OCI-LY1 (cell line): ENCODE data around the gene MOSPD2.

Source experiments
- H2AFZ ChIP-seq: fragments of 200-600 bp; sonication (generic), shearing (Covaris generic); 2 replicates; pipeline ENCODE4 v1.6.0; 2014; ENCODE audit warnings: antibody characterized with exemption, mild to moderate bottlenecking, low read length
- H3F3A ChIP-seq: fragments of 200-600 bp; sonication (generic), shearing (Covaris generic); 2 replicates; pipeline ENCODE4 v1.6.0; 2014; ENCODE audit warnings: mild to moderate bottlenecking, antibody characterized with exemption, low read length, moderate library complexity; ENCODE audit not compliant: insufficient read depth
- H3K27ac ChIP-seq: fragments of 200-600 bp; sonication (generic); 2 replicates; pipeline ENCODE4 v1.5.1; 2014; ENCODE audit warnings: low read length, mixed run types, mild to moderate bottlenecking, low read depth; ENCODE audit not compliant: poor library complexity, severe bottlenecking
- H3K27me3 ChIP-seq: fragments of 200-600 bp; sonication (generic); 2 replicates; pipeline ENCODE4 v1.6.0; 2014; ENCODE audit warnings: antibody characterized with exemption, mild to moderate bottlenecking, low read length, moderate library complexity; ENCODE audit not compliant: insufficient read depth
- H3K36me3 ChIP-seq: fragments of 200-600 bp; sonication (generic); 2 replicates; pipeline ENCODE4 v1.6.1; 2014; ENCODE audit warnings: mild to moderate bottlenecking, antibody characterized with exemption, low read length, moderate library complexity, mixed read lengths; ENCODE audit not compliant: insufficient read depth
- H3K4me1 ChIP-seq: fragments of 200-600 bp; sonication (generic); 2 replicates; pipeline ENCODE4 v1.5.1; 2014; ENCODE audit warnings: mild to moderate bottlenecking, low read length, moderate library complexity; ENCODE audit not compliant: insufficient read depth, severe bottlenecking
- H3K4me2 ChIP-seq: fragments of 200-600 bp; sonication (generic), shearing (Covaris generic); 2 replicates; pipeline ENCODE4 v1.6.1; 2014; ENCODE audit warnings: low read length
- H3K4me3 ChIP-seq: fragments of 200-600 bp; sonication (generic); 2 replicates; pipeline ENCODE4 v1.5.1; 2014; ENCODE audit warnings: low read length, low read depth, mild to moderate bottlenecking, mixed read lengths; ENCODE audit not compliant: poor library complexity, severe bottlenecking
- H3K79me2 ChIP-seq: fragments of 200-600 bp; shearing (Covaris generic); 2 replicates; pipeline ENCODE4 v1.6.1; 2016; ENCODE audit warnings: mixed run types, low read length, mixed read lengths; ENCODE audit not compliant: insufficient read depth
- H3K9ac ChIP-seq: fragments of 200-600 bp; sonication (generic), shearing (Covaris generic); 2 replicates; pipeline ENCODE4 v1.6.1; 2014; ENCODE audit warnings: mild to moderate bottlenecking, low read length, mixed read lengths
- H3K9me2 ChIP-seq: fragments of 200-600 bp; sonication (generic), shearing (Covaris generic); 2 replicates; pipeline ENCODE4 v1.6.1; 2014; ENCODE audit warnings: low read depth, mild to moderate bottlenecking, low read length, mixed read lengths
- H3K9me3 ChIP-seq: fragments of 200-600 bp; shearing (Covaris generic); 2 replicates; pipeline ENCODE4 v1.6.1; 2014; ENCODE audit warnings: low read length, mixed read lengths
- H4K20me1 ChIP-seq: fragments of 200-600 bp; sonication (generic), shearing (Covaris generic); 2 replicates; pipeline ENCODE4 v1.6.0; 2016; ENCODE audit warnings: mild to moderate bottlenecking, low read length; ENCODE audit not compliant: insufficient read depth
- EZH2 ChIP-seq: fragments of 200-600 bp; sonication (generic), shearing (Covaris generic); IDR thresholded peaks from 2 replicates; pipeline ENCODE4 v1.8.0; 2017; ENCODE audit warnings: borderline replicate concordance, mixed run types, mild to moderate bottlenecking, antibody characterized with exemption, low read length, moderate library complexity, mixed read lengths
- TF ChIP-seq, protein P1 (sequence below): fragments of 200-600 bp; sonication (generic), shearing (Covaris generic); IDR thresholded peaks from 2 replicates; pipeline ENCODE4 v1.5.1; 2017; ENCODE audit warnings: mild to moderate bottlenecking, antibody characterized with exemption, low read length, moderate library complexity, mixed read lengths

Gene MOSPD2

GRCh38 chrX:14923761-14924160 is 50.5 kb downstream of the MOSPD2 start:
- Histone ChIP-seq H2AFZ (no peak overlapping the region), H3K9me3 (no peaks in the 10 kb centered on the region), H3K4me3 (no peak overlapping the region), H3K27ac (no peak overlapping the region), H3K4me2 (no peak overlapping the region), H3K4me1 (no peaks in the 10 kb centered on the region), H3F3A (no peaks in the 10 kb centered on the region), H3K9ac (no peak overlapping the region), H3K9me2 (no peaks in the 10 kb centered on the region), H4K20me1 (no peaks in the 10 kb centered on the region), H3K27me3 (no peaks in the 10 kb centered on the region), H3K79me2 (no peaks in the 10 kb centered on the region), H3K36me3 (no peaks in the 10 kb centered on the region)
- no peak for TF ChIP-seq EZH2
- TF ChIP-seq, protein P1, sequence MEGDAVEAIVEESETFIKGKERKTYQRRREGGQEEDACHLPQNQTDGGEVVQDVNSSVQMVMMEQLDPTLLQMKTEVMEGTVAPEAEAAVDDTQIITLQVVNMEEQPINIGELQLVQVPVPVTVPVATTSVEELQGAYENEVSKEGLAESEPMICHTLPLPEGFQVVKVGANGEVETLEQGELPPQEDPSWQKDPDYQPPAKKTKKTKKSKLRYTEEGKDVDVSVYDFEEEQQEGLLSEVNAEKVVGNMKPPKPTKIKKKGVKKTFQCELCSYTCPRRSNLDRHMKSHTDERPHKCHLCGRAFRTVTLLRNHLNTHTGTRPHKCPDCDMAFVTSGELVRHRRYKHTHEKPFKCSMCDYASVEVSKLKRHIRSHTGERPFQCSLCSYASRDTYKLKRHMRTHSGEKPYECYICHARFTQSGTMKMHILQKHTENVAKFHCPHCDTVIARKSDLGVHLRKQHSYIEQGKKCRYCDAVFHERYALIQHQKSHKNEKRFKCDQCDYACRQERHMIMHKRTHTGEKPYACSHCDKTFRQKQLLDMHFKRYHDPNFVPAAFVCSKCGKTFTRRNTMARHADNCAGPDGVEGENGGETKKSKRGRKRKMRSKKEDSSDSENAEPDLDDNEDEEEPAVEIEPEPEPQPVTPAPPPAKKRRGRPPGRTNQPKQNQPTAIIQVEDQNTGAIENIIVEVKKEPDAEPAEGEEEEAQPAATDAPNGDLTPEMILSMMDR: no peak

GRCh38 chrX:14926471-14926870 is 53.2 kb downstream of the MOSPD2 start:
- no peaks in the 10 kb centered on the region for H3F3A ChIP-seq
- H3K4me2 ChIP-seq: no peak overlapping the region
- no peaks in the 10 kb centered on the region for H4K20me1 ChIP-seq
- H3K4me3 ChIP-seq: no peak overlapping the region
- H3K27me3 ChIP-seq: no peaks in the 10 kb centered on the region
- H3K36me3 ChIP-seq: no peaks in the 10 kb centered on the region
- H2AFZ ChIP-seq: no peak overlapping the region
- no peak overlapping the region for H3K27ac ChIP-seq
- no peak overlapping the region for H3K9ac ChIP-seq
- no peaks in the 10 kb centered on the region for H3K9me2 ChIP-seq
- no peaks in the 10 kb centered on the region for H3K4me1 ChIP-seq
- H3K9me3 ChIP-seq: no peaks in the 10 kb centered on the region
- H3K79me2 ChIP-seq: no peaks in the 10 kb centered on the region
- TF ChIP-seq, protein P1: no peak
- TF ChIP-seq EZH2: no peak

DNA sequence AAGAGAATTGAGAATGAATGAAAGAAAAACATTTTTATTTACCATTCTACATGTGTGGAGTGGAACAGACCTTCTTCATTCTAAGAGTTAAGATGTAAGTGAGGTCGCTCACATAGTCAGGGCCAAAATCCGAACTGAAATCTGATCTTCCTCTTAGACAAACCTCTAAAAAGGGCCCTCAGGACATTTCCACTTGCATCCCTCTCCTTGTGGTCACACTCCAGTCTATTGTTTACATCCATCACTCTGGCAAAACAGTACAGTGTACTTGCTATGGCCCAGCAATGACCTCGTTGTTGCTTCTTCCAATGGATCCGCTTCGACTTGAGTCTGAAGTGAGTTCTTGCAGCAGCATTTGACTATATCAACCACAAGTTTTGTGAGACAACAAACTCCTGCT is 54.2 kb downstream of the MOSPD2 start:
- TF ChIP-seq EZH2: no peak
- TF ChIP-seq, protein P1: no peak
- Histone ChIP-seq H3K9me2 (no peaks in the 10 kb centered on the region), H3K4me1 (no peaks in the 10 kb centered on the region), H3K36me3 (no peaks in the 10 kb centered on the region), H3F3A (no peaks in the 10 kb centered on the region), H4K20me1 (no peaks in the 10 kb centered on the region), H3K4me2 (no peak overlapping the region), H3K27me3 (no peaks in the 10 kb centered on the region), H3K27ac (no peak overlapping the region), H3K4me3 (no peak overlapping the region), H3K9ac (no peak overlapping the region), H3K9me3 (no peaks in the 10 kb centered on the region), H3K79me2 (no peaks in the 10 kb centered on the region), H2AFZ (no peak overlapping the region)
